ENCODE measurements around the gene KYNU. TPM values are rescaled to one million over a fixed set of nuclear protein-coding genes. Genes with fewer than 3 reads are reported as not detected.
A peak's percentile ranks its signal among the peaks of the same experiment; 100 is the strongest.
"Not testable (repeated sequence)": the region's sequence is repeated elsewhere in the genome, so short reads cannot be mapped to it uniquely, and the experiment has no call there.

KYNU gene
- 0.54 TPM for total RNA-seq

- peak in 2 of 3 donors; percentile 11 to 52 for DNase-seq (ENCODE audit: low read depth in 2 of 3, low spot score in 2 of 3)
Measured at GRCh38 chr2:142877216-142877838, at the start of gene KYNU. KYNU (plus strand) TSS chr2:142877664; CDS start chr2:142885368, 7,704 bp downstream.

DNA sequence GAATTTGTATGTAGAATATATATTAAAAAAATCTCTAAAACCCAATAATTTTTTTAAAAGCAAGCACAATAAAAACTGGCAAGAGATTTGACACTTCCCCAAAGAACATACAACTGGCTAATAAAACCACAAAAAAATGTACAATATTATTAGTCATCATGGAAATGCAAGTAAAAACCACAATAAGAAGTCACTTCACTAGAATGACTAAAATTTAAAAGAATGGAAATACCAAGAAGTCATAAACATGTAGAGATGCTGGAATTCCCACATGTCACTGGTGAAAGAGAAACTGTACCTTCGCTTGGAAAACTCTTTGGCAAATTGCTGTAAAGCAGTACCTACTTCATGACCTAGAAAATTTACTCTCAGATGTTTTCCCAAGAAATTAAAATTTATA lies 43.4 kb upstream of the KYNU start:
- peak in 1 of 3 donors; percentile 10 for DNase-seq (ENCODE audit: low read depth in 2 of 3, low spot score in 2 of 3)

DNA sequence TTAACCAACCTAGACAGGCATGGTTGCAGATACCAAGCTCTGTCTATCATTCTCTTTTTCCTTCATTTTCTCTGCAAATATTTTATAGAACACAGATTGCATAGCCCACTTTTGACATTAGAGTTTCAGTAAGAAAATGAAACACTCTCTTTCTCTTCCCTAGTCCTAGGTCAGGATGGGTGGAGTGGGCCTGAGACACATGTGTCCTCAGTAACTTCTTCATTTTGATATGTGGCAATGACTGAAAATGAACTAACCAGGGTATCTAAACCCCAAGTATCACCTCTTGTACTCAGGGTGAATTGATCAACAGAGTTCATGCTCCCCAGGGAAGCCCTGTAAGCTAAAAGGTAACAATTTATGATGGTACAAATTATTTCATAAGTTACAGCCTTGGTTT lies 37.0 kb upstream of the KYNU start:
- DNase-seq (ENCODE audit: low read depth in 2 of 3, low spot score in 2 of 3): no peak

DNA sequence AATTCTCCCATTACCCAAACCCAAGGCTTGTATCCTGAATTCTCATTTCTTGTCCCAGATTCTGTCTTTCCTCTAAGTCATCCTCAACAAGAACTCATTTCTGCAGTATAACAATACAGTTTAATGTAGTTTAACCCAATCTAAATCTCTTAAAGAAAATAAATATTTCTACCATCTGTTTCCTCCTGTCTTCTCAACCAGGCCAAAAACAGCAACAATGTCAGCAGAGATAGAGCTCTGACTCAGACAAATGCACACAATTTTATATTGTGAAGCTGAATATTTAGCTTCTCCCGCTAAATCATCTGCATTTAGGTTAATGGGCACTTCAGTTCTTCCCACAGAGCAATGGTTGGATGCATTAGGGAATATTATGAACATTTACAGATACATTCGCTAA lies 35.7 kb upstream of the KYNU start:
- DNase-seq (ENCODE audit: low read depth in 2 of 3, low spot score in 2 of 3): no peak

- no peak for DNase-seq (ENCODE audit: low read depth in 2 of 3, low spot score in 2 of 3)
Measured at GRCh38 chr2:142842369-142842768, 35.1 kb upstream of the KYNU start.

DNA sequence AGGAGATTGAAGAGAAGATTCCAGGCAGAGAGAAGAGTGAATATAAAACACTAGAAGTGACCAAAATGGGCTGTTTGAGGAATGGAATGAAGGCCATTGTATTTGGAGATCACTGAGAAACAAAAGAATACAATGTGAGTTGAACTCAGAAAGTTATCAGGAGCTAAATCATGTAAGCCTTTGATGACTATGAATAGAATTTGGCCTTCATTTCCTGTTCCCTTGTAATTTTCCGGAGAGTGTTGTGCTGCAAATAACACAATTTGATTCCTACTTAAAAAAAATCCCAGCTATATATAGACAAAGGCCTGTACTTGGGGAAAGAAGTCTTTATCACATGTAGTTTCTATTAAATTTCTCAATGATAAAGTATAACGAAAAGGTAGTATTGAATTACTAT lies 33.7 kb upstream of the KYNU start:
- no peak for DNase-seq (ENCODE audit: low read depth in 2 of 3, low spot score in 2 of 3)

GRCh38 chr2:142848023-142848606 lies 29.3 kb upstream of the KYNU start:
- no peak for DNase-seq (ENCODE audit: low read depth in 2 of 3, low spot score in 2 of 3)

- no peak for DNase-seq (ENCODE audit: low read depth in 2 of 3, low spot score in 2 of 3)
Measured at GRCh38 chr2:142849820-142850219, 27.6 kb upstream of the KYNU start.

- no peak for DNase-seq (ENCODE audit: low read depth in 2 of 3, low spot score in 2 of 3)
Measured at GRCh38 chr2:142853912-142854311, 23.6 kb upstream of the KYNU start.

DNA sequence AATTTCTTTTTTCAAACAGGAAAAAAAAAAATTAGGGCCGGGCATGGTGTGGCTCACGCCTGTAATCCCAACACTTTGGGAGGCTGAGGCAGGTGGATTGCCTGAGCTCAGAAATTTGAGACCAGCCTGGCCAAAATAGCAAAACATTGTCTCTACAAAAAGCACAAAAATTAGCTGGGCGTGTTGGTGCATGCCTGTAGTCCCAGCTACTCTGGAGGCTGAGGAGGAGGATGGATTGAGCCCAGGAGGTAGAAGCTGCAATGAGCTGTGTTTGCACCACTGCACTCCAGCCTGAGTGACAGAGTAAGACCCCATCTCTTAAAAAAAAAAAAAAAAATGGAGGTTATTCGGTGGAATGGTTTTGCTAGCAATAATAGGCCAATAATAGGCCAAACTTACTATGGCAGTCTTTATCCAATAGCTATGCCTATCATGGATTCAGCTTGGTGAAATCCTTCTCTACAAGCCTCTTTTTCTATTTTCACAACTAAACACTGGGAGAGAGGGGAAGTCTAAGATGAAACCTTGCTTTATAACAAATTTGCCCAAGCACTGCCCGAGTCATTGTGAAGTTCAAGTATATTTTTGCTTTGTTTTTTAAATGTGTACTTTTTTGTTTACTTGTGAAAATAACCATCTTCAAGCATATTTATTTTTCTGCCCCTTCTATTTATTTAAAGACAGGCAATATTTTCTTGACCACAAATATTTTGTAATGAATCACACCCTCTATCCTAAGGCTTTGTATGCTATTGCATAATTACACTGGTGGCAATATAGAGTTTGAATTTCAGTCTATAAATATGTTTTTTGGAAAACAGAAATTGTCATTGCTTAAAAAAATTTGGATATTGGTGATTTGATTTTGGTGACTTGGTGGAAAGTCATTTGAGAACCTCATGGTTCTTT lies 20.0 kb upstream of the KYNU start:
- no peak for DNase-seq (ENCODE audit: low read depth in 2 of 3, low spot score in 2 of 3)

DNA sequence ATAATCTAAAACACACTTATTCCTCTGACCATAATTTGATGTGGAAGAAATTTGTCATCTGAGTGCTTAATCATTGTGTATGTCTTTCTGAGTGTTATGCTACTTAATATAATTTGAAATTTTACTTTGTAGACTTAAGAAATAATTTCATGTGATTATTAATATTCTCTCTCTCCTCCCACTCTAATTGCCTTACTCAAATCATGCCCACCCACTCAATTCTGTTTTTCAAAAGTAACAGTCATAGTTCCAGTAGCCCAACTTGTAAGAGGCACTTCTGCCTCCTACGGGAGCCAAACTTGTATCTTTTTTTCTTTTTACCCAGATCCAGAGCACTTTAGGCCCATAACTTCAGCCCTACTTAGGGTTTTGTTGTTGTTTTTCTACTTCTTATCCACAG lies 18.5 kb upstream of the KYNU start:
- DNase-seq (ENCODE audit: low read depth in 2 of 3, low spot score in 2 of 3): no peak

- DNase-seq (ENCODE audit: low read depth in 2 of 3, low spot score in 2 of 3): no peak
Measured at GRCh38 chr2:142862299-142862698, 15.2 kb upstream of the KYNU start.

- no peak for DNase-seq (ENCODE audit: low read depth in 2 of 3, low spot score in 2 of 3)
Measured at GRCh38 chr2:142862847-142863246, 14.6 kb upstream of the KYNU start.

DNA sequence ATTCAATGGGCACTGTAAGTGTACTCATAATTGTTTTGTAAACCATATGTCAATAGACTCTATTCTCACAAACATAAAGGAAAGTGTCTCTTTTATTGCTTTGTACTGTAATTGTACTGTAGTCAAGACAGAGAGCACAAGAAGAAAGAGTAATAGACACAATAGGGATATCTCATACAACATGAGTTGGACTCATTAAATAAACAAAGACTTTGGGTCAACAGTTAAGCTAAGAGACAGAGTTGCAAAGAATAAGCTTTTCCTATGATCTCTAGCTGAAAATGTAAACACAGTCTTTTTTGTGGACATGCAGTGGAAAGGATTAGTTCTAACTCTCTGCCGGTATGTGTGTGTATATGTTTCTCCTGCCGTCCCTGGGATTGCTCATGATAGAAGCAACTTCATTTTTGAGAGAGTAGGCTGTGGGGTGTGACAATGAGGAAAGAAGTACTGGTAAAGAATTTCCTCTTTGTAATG lies 13.9 kb upstream of the KYNU start:
- DNase-seq (ENCODE audit: low read depth in 2 of 3, low spot score in 2 of 3): no peak

- DNase-seq (ENCODE audit: low read depth in 2 of 3, low spot score in 2 of 3): not testable (repeated sequence)
Measured at GRCh38 chr2:142864605-142865004, 12.9 kb upstream of the KYNU start.

DNA sequence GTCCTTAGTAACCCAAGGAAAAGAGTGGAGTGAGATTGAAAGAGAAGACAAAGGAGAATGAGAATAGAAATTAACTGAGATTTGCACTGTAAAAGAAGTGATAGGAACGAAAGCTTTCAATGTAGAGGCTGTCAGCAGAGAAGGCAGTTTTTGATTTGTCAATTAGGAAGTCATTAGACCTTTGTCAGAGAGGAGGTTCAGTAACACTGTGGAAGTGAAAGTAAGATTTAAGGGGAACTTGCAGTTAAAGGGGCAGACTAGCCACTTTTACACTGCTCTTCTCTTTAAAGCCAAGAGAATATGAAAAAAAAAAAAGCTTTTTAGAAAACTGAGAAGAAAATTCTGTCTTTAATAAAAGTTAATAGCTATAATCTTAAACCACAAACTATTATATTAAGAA lies 11.5 kb upstream of the KYNU start:
- DNase-seq (ENCODE audit: low read depth in 2 of 3, low spot score in 2 of 3): peak in 2 of 3 donors; percentile 12 to 72

DNA sequence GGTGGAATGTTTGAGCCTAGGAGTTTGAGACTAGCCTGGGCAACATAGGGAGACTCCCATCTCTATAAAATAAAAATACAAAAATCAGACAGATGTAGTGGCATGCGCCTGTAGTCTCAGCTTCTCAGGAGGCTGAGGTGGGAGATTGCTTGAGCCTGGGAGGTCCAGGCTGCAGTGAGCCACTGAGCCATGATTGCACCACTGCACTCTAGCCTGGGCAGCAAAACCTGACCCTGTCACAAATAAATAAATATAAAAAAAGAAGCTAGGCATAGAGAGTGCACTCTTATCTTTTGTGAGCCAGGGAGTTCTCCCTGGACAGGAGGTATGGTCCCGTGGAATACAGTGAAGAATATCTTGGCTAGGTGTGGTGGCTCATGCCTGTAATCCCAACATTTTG lies 11.0 kb upstream of the KYNU start:
- DNase-seq (ENCODE audit: low read depth in 2 of 3, low spot score in 2 of 3): no peak

DNA sequence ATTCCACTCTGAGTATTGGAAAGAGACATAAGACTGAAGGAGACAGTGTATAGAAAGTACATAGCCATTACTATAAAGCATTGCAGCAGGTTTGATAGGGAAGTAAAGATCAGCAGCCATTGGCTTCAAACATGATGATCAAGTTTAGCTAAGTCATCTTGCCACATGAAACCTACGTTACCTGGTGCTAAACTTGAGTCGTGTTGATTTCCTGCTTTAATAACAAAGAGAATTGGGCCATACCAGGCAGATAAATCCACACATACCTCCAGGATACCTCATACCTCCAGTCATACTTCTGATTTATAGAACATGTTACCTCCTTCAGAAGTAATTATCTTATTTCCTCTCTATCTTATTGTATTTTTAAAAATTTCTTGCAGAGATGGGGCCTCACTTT lies 10.3 kb upstream of the KYNU start:
- DNase-seq (ENCODE audit: low read depth in 2 of 3, low spot score in 2 of 3): peak in 1 of 3 donors; percentile 29

DNA sequence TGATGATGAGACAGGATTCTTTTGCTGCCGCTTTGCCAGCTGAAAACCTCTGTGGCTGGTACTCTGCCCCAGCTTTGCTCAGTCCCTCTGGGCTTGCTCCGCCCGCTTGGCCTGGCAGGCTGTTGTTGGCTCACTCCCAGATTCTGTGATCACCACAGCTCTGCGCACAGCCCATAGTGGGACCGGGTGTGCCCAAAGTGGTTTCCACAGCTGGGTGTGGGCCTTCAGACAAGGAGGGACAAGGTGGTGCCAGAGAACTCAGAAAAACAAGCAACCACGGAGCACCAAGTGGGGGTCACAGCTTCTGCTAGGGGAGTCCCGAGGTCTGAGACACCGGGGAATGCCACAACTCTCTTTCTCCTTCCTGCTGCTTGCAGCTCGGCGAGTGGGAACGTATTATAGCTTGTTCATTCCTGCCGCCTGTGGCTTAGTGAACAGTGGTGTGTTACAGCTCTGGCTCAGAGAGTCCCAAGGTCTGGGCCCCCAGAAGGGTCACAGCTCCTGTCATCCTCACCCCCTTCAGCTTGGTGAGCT lies 9.2 kb upstream of the KYNU start:
- peak in 1 of 3 donors; percentile 45 for DNase-seq (ENCODE audit: low read depth in 2 of 3, low spot score in 2 of 3)

- DNase-seq (ENCODE audit: low read depth in 2 of 3, low spot score in 2 of 3): not testable (repeated sequence)
Measured at GRCh38 chr2:142869065-142869460, 8.4 kb upstream of the KYNU start.

DNA sequence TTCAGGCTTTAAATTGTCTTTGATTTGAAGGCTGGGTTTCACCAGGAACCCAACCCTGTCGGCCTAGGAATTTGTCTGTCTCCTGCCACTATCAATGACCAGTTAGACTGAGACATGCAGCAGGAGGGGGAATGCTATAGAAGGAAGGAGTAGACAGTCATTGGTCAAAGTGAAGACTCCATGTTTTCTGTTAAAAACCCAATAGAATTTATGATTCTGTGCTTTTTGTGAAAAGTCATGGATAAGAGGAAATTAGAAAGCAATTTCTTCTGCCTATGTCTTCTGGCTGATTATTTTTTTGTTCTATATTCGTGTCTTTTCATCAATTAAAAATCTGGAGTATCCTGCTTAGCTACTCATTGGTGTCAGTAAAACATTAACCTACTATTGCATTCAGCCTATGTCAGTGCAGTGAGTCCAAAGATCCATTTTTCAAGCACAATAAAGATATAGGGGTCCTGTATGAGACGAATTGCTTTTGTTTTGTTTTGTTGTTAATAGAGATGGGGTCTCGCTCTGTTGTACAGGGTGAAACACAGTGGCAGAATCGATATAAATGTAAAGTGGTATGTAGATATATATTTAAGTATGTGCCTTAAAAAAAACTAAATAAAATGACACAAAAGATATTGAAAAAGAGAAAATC lies 7.9 kb upstream of the KYNU start:
- DNase-seq (ENCODE audit: low read depth in 2 of 3, low spot score in 2 of 3): no peak
